NB4 (cell line): Measurements from ENCODE around the gene EIF4G3.
A peak's percentile ranks its signal among the peaks of the same experiment; 100 is the strongest.

Experiments
- DNase-seq: peaks from one replicate; pipeline ENCODE4 v3.0.0; 2010; ENCODE audit warnings: low read depth
- H3K4me3 ChIP-seq: one replicate; pipeline ENCODE4 v1.5.1; 2011; ENCODE audit warnings: mild to moderate bottlenecking, low read depth, low read length, moderate library complexity
- CTCF ChIP-seq: IDR thresholded peaks from one replicate; pipeline ENCODE4 v1.5.1; 2012; ENCODE audit warnings: low read depth, low read length
- MAX ChIP-seq: IDR thresholded peaks from 2 replicates; pipeline ENCODE4 v1.6.1; 2011; ENCODE audit warnings: low read depth, low read length
- MYC ChIP-seq: IDR thresholded peaks from 2 replicates; pipeline ENCODE4 v1.6.1; 2011; ENCODE audit warnings: low read depth, low read length
- POLR2A ChIP-seq: IDR thresholded peaks from 2 replicates; pipeline ENCODE4 v1.6.1; 2011; ENCODE audit warnings: mild to moderate bottlenecking; ENCODE audit not compliant: insufficient read length; ENCODE audit errors: extremely low read depth

Gene EIF4G3

DNA sequence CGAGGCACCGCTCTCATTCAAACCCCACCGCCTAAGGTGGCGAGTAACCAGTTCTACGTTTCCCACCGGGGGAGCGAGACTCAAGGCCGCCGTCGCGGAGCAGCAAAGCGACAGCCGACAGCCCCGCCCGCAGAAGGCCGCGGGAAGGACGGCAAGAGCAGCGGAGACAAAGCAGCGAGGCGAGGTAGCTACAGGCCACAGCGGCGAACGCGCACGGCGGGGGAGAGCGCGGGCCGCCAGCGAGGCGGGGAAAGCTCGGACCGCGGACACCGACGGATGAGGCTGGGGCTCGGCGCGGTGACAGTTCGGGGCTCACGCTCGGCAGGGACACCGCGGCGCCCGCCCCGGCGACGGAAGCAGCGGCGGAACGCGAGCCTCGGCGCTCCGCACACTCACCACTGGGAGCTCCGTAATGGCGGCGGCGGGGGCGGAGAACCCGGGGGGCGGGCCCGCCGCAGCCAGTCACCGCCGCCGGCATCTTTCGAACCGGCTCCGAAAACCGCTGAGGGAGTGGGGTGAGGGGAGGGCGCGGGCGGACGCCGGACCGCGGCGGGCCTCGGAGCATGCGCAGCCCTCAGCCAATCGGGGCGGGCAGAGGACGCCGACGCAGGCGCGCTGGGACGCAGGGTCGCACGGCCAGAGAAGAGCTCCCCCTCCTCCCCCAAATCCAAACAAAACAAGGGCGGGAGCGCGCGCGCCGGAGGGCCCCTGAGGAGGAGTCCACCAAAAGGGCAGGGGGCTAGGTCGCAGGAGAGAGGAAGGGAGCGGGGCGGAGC, 390.3 kb downstream of the EIF4G3 start:
- TF ChIP-seq CTCF (no peak), MAX (0 out of 2 replicates have a peak, but pooled peaks have one; percentile 14), POLR2A (peak; percentile 78)
- DNase-seq: peak; percentile 96
- peak overlapping the region; percentile 90 for H3K4me3 ChIP-seq

DNA sequence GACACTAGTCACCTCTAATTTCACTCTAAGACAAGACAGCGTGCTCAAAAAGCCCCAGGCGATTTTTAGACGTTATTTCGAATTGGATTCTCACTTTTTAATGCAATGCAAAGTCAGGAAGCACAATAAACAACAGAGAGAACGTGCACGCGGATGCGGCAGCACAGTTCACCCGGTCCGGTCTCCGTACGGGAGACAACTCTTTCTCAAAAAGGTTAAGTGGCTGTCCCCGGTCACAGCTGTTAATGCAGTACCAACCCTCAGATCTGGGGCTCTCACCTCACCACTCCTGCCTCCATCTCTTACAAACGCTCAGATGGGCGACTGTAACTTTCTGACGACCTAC, 390.8 kb downstream of the EIF4G3 start:
- DNase-seq: no peak
- TF ChIP-seq MAX (no peak), CTCF (no peak), MYC (no peak)
- peak overlapping the region; percentile 90 for H3K4me3 ChIP-seq

GRCh38 chr1:20775700-20776099, 401.0 kb downstream of the EIF4G3 start:
- peak; percentile 4 for DNase-seq
- H3K4me3 ChIP-seq: no peak overlapping the region
- TF ChIP-seq POLR2A: no peak
- no peak for TF ChIP-seq CTCF

GRCh38 chr1:20771780-20772179, 404.9 kb downstream of the EIF4G3 start:
- no peak for DNase-seq
- TF ChIP-seq POLR2A (no peak), MYC (no peak), MAX (no peak), CTCF (no peak)
- no peak overlapping the region for H3K4me3 ChIP-seq

GRCh38 chr1:20770314-20771087, 406.2 kb downstream of the EIF4G3 start:
- no peak overlapping the region for H3K4me3 ChIP-seq
- TF ChIP-seq MAX (no peak), POLR2A (no peak), CTCF (no peak), MYC (no peak)
- DNase-seq: no peak

GRCh38 chr1:20767271-20767670, 409.4 kb downstream of the EIF4G3 start:
- TF ChIP-seq MYC (no peak), MAX (no peak), POLR2A (no peak), CTCF (no peak)

More at GRCh38 chr1:20767271-20767670, 409.4 kb downstream of the EIF4G3 start:
- no peak for DNase-seq
- H3K4me3 ChIP-seq: no peak overlapping the region
